SJSA1 (cell line): Measurements from ENCODE around the gene COPZ2. TPM values are rescaled to one million over a fixed set of nuclear protein-coding genes. Genes with fewer than 3 reads are reported as not detected.

Experiments used
- DNase-seq, 2 experiments: peaks; one replicate each; pipeline ENCODE4 v3.0.0-alpha.2; 2015 to 2020; ENCODE audit warnings: low spot score in 2 of 2, low read depth in 1 of 2
- H3K27ac ChIP-seq: fragments of 250-450 bp; sonication (Bioruptor Pico); 2 replicates; pipeline ENCODE4 v1.5.1; 2020; ENCODE audit warnings: mild to moderate bottlenecking, moderate library complexity
- H3K27me3 ChIP-seq: fragments of 250-450 bp; sonication (Bioruptor Pico); replicated peaks from 2 replicates; pipeline ENCODE4 v1.5.1; 2020; ENCODE audit warnings: mild to moderate bottlenecking, moderate library complexity
- H3K36me3 ChIP-seq: fragments of 250-450 bp; sonication (Bioruptor Pico); 2 replicates; pipeline ENCODE4 v1.5.1; 2020; ENCODE audit warnings: mild to moderate bottlenecking
- H3K4me1 ChIP-seq: fragments of 250-450 bp; sonication (Bioruptor Pico); replicated peaks from 2 replicates; pipeline ENCODE4 v1.6.1; 2021; ENCODE audit warnings: mild to moderate bottlenecking
- H3K4me3 ChIP-seq: fragments of 250-450 bp; sonication (Bioruptor Pico); 2 replicates; pipeline ENCODE4 v1.5.1; 2020; ENCODE audit warnings: mild to moderate bottlenecking
- H3K9me3 ChIP-seq: fragments of 250-450 bp; sonication (Bioruptor Pico); replicated peaks from 2 replicates; pipeline ENCODE4 v1.5.1; 2020; ENCODE audit warnings: mild to moderate bottlenecking
- total RNA-seq: library from RNA; depleted of rRNA; stranded (reverse); fragments of >200 nt; shearing (Covaris generic); gene quantifications from 2 replicates; pipeline ENCODE4 v1.2.3, GENCODE V29; 2014; rRNA removed

The COPZ2 gene
- total RNA-seq, 1 experiment from 2014 or later, result 21.1 TPM

- no peak overlapping the region for H3K27ac ChIP-seq
- H3K27me3 ChIP-seq, result no peaks in the 10 kb centered on the region
- H3K36me3 ChIP-seq, result peaks cover 13% of the 10 kb centered on the region
- H3K4me3 ChIP-seq, result no peak overlapping the region
- peaks cover 4% of the 10 kb centered on the region for H3K4me1 ChIP-seq
- DNase-seq, result no peak
- H3K9me3 ChIP-seq, result no peaks in the 10 kb centered on the region
Measured at GRCh38 chr17:47987240-47987835, 50.3 kb downstream of the COPZ2 start.

- Histone ChIP-seq H3K36me3 (peaks cover 21% of the 10 kb centered on the region), H3K27ac (no peak overlapping the region), H3K9me3 (no peaks in the 10 kb centered on the region), H3K27me3 (no peaks in the 10 kb centered on the region), H3K4me3 (no peak overlapping the region), H3K4me1 (peaks cover 4% of the 10 kb centered on the region)
- no peak for DNase-seq
Measured at GRCh38 chr17:47986520-47986919, 51.1 kb downstream of the COPZ2 start.

- DNase-seq, result no peak
- Histone ChIP-seq H3K9me3 (no peaks in the 10 kb centered on the region), H3K27me3 (no peaks in the 10 kb centered on the region), H3K36me3 (peaks cover 50% of the 10 kb centered on the region), H3K4me3 (no peak overlapping the region), H3K4me1 (peaks cover 4% of the 10 kb centered on the region), H3K27ac (no peak overlapping the region)
Measured at GRCh38 chr17:47983492-47984223, 53.9 kb downstream of the COPZ2 start.

- no peak overlapping the region for H3K4me3 ChIP-seq
- H3K36me3 ChIP-seq, result peaks cover 58% of the 10 kb centered on the region
- no peak for DNase-seq
- H3K9me3 ChIP-seq, result no peaks in the 10 kb centered on the region
- H3K4me1 ChIP-seq, result peaks cover 4% of the 10 kb centered on the region
- no peaks in the 10 kb centered on the region for H3K27me3 ChIP-seq
- H3K27ac ChIP-seq, result no peak overlapping the region
Measured at GRCh38 chr17:47982645-47983390, 54.8 kb downstream of the COPZ2 start.

GRCh38 chr17:47982091-47982617 lies 55.4 kb downstream of the COPZ2 start:
- no peaks in the 10 kb centered on the region for H3K27me3 ChIP-seq
- no peak overlapping the region for H3K27ac ChIP-seq
- H3K4me1 ChIP-seq, result peaks cover 2% of the 10 kb centered on the region
- no peak overlapping the region for H3K4me3 ChIP-seq
- no peak for DNase-seq
- no peaks in the 10 kb centered on the region for H3K9me3 ChIP-seq
- H3K36me3 ChIP-seq, result peaks cover 65% of the 10 kb centered on the region

GRCh38 chr17:47981462-47981861 lies 56.1 kb downstream of the COPZ2 start:
- Histone ChIP-seq H3K27me3 (no peaks in the 10 kb centered on the region), H3K4me3 (no peak overlapping the region), H3K27ac (no peak overlapping the region), H3K9me3 (no peaks in the 10 kb centered on the region), H3K4me1 (no peaks in the 10 kb centered on the region), H3K36me3 (peaks cover 72% of the 10 kb centered on the region)
- no peak for DNase-seq

GRCh38 chr17:47980541-47980940 lies 57.1 kb downstream of the COPZ2 start:
- Histone ChIP-seq H3K36me3 (peaks cover 78% of the 10 kb centered on the region), H3K9me3 (no peaks in the 10 kb centered on the region), H3K27ac (no peak overlapping the region), H3K27me3 (no peaks in the 10 kb centered on the region), H3K4me3 (no peak overlapping the region), H3K4me1 (no peaks in the 10 kb centered on the region)
- DNase-seq, result no peak

- Histone ChIP-seq H3K9me3 (no peaks in the 10 kb centered on the region), H3K4me1 (no peaks in the 10 kb centered on the region), H3K36me3 (peaks cover 92% of the 10 kb centered on the region), H3K27ac (no peak overlapping the region), H3K4me3 (no peak overlapping the region), H3K27me3 (no peaks in the 10 kb centered on the region)
- peak; percentile 64 to 76 for DNase-seq
Measured at GRCh38 chr17:47978324-47978723, 59.3 kb downstream of the COPZ2 start.

Other genes starting within 250 kb of the COPZ2 start
- gene OSBPL7, start 216.0 kb downstream of the COPZ2 start, total RNA-seq, result 6.2 and 6.4 TPM in 2 replicates
- 27.3 and 54.7 TPM in 2 replicates for gene MRPL10, start 206.3 kb downstream of the COPZ2 start, total RNA-seq
- not detected in 2 replicates for gene LRRC46, start 206.1 kb downstream of the COPZ2 start, total RNA-seq
- gene SCRN2, start 196.5 kb downstream of the COPZ2 start, total RNA-seq, result 39.5 and 41.1 TPM in 2 replicates
- gene SP6, start 186.6 kb downstream of the COPZ2 start, total RNA-seq, result not detected in 2 replicates
- 1.8 and 2.1 TPM in 2 replicates for gene SP2, start 141.6 kb downstream of the COPZ2 start, total RNA-seq
- gene PNPO, start 96.2 kb downstream of the COPZ2 start, total RNA-seq, result 34.3 and 94.6 TPM in 2 replicates
- gene PRR15L, start 79.9 kb downstream of the COPZ2 start, total RNA-seq, result not detected in 2 replicates
- 89.5 and 94.9 TPM in 2 replicates for gene CDK5RAP3, start 66.7 kb downstream of the COPZ2 start, total RNA-seq
- gene NFE2L1, start 10.6 kb upstream of the COPZ2 start, total RNA-seq, result 61.8 and 200 TPM in 2 replicates
- gene CBX1, start 63.7 kb upstream of the COPZ2 start, total RNA-seq, result 111 and 149 TPM in 2 replicates
- gene SNX11, start 70.0 kb upstream of the COPZ2 start, total RNA-seq, result 13.3 and 16.4 TPM in 2 replicates